Right lobe of liver (tissue), 6 donors: ENCODE data around the gene PLXNC1. TPM values are rescaled to one million over a fixed set of nuclear protein-coding genes. Genes with fewer than 3 reads are reported as not detected.

Experiments
- ATAC-seq, 4 donors: fragments of 200-7000 bp; cut with Tn5 transposase; one replicate each; pipeline ENCODE4 v1.9.1; 2020; ENCODE audit warnings: mild to moderate bottlenecking in 4 of 4, moderate library complexity in 4 of 4
- DNase-seq, 3 donors: peaks; one replicate each; pipeline ENCODE4 v3.0.0-alpha.2; 2020
- H3K27ac ChIP-seq, 3 donors: fragments of 200-600 bp; one replicate each; pipeline ENCODE4 v1.8.0; 2022
- H3K27me3 ChIP-seq, 2 donors: fragments of 200-600 bp; one replicate each; pipeline ENCODE4 v1.8.0; 2022
- H3K36me3 ChIP-seq, 4 donors: fragments of 200-600 bp; sonication (generic) in 1 of 4; one replicate each; pipeline versions ENCODE4 v1.5.1 to v1.8.0; 2017 to 2022; ENCODE audit warnings: control low read depth in 1 of 4
- H3K4me1 ChIP-seq, 4 donors: fragments of 200-600 bp; sonication (generic) in 1 of 4; one replicate each; pipeline versions ENCODE4 v1.5.1 to v1.8.0; 2017 to 2022; ENCODE audit warnings: control low read depth in 1 of 4
- H3K4me3 ChIP-seq, 3 donors: fragments of 200-600 bp; one replicate each; pipeline ENCODE4 v1.8.0; 2022
- H3K9me3 ChIP-seq, 4 donors: fragments of 200-600 bp; sonication (generic) in 1 of 4; one replicate each; pipeline versions ENCODE4 v1.5.1 to v1.8.0; 2017 to 2022; ENCODE audit warnings: control low read depth in 1 of 4
- POLR2A ChIP-seq: fragments of 450-650 bp; IDR thresholded peaks from one replicate; pipeline ENCODE4 v1.6.1; 2017; ENCODE audit warnings: antibody characterized with exemption, mild to moderate bottlenecking
- WGBS: methylation state at CpG from one replicate; pipeline ENCODE4 v1.1.6; 2018; ENCODE audit warnings: low coverage, low lambda C conversion rate; ENCODE audit not compliant: insufficient coverage; ENCODE audit errors: missing lambda C conversion rate; 5-methylcytosine and 5-hydroxymethylcytosine counted together
- intact Hi-C, 2 donors: fragments of 100-400 bp; cut with DNase I; formaldehyde crosslinking; loops; one replicate each; pipeline versions ENCODE4 v1.11.2 to v1.14.1; 2022
- total RNA-seq, 6 experiments: library from RNA; depleted of rRNA in 2 of 6; stranded (reverse); fragments of >200 nt in 2 of 6; fragmentation: NEBNext Ultra II Directional in 3 of 6; extraction: Animal tissue kit (Norgen Biotek cat#: 25700) in 3 of 6; gene quantifications; one replicate each; pipeline versions ENCODE4 v1.1.0 to v1.2.4, GENCODE V29; 2016 to 2023
- TF ChIP-seq, protein P1 (sequence below), 4 donors: fragments of 200-600 bp in 3 of 4; fragments of 450-650 bp in 1 of 4; IDR thresholded peaks; one replicate each; pipeline versions ENCODE4 v1.5.1 to v1.8.0; 2016 to 2022; ENCODE audit warnings: antibody characterized with exemption in 4 of 4, mild to moderate bottlenecking in 2 of 4
- donor health status: DM: no; HTN: yes; CAD: no.
- donor health status: DM: no; HTN: no; CAD: no.
- donor health status: DM: no; HTN: no; CAD: no.
- donor health status: DM: no; HTN: yes; CAD: no.
- donor health status: DM: no; HTN: yes; CAD: no.

The PLXNC1 gene
- total RNA-seq, 6 experiments from 2014 or later: 1.6 to 7.0 (median 3.5) TPM

GRCh38 chr12:94336211-94336925, 188.0 kb downstream of the PLXNC1 start:
- no peaks in the 10 kb centered on the region for H3K27me3 ChIP-seq
- H3K36me3 ChIP-seq: no peaks in the 10 kb centered on the region
- no peaks in the 10 kb centered on the region for H3K9me3 ChIP-seq
- no peak overlapping the region for H3K27ac ChIP-seq
- intact Hi-C loops: no loop called here
- no peaks in the 10 kb centered on the region for H3K4me1 ChIP-seq
- ATAC-seq (no peak), DNase-seq (no peak)
- H3K4me3 ChIP-seq: no peak overlapping the region
- 47% methylated on average over 5 of the region's 5 CpGs for WGBS
- no peak for TF ChIP-seq POLR2A
- TF ChIP-seq, protein P1, sequence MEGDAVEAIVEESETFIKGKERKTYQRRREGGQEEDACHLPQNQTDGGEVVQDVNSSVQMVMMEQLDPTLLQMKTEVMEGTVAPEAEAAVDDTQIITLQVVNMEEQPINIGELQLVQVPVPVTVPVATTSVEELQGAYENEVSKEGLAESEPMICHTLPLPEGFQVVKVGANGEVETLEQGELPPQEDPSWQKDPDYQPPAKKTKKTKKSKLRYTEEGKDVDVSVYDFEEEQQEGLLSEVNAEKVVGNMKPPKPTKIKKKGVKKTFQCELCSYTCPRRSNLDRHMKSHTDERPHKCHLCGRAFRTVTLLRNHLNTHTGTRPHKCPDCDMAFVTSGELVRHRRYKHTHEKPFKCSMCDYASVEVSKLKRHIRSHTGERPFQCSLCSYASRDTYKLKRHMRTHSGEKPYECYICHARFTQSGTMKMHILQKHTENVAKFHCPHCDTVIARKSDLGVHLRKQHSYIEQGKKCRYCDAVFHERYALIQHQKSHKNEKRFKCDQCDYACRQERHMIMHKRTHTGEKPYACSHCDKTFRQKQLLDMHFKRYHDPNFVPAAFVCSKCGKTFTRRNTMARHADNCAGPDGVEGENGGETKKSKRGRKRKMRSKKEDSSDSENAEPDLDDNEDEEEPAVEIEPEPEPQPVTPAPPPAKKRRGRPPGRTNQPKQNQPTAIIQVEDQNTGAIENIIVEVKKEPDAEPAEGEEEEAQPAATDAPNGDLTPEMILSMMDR (IDR thresholded peaks at IDR 0.05): no peak

DNA sequence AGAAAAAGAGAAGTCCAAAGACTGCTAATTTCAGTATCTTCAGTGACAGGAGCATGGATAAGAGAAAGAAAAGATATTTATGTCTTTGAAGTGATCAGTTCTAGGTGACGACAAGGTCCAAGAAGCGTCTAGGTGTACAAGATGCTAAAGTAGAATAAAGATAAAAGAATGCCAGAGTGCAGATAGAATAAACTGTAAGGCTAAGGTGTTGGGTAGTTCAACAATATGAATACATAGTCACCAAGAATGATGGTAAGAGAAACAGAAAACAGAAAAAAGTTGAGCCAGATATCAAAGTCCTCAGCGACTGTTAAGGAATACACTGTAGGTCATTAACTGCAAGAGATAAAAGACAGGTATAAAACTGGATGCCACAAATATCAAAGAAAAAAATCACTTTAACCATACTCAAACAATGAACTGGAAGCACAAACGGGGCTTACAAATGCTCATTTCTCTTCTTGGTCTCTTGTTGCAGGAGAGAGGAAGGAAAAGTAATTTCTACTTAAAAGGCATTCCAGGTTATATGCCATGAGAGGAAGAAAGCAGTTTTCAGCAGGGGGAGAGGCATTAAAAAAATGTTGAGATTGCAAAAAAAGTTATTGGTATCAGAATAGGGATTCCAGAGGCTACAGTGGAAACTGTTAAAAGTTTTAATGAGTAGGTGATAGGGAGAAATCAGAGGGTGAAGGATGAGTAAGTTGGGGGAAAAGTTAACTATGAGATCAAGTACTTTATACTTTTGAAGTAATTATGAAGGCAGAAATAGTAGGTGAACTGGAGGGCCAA, 189.8 kb downstream of the PLXNC1 start:
- no peak for DNase-seq
- 86% methylated on average over 4 of the region's 4 CpGs for WGBS
- Histone ChIP-seq H3K27me3 (no peaks in the 10 kb centered on the region), H3K9me3 (no peaks in the 10 kb centered on the region), H3K4me3 (no peak overlapping the region), H3K27ac (no peak overlapping the region), H3K4me1 (no peaks in the 10 kb centered on the region), H3K36me3 (no peaks in the 10 kb centered on the region)
- TF ChIP-seq, protein P1 (IDR thresholded peaks at IDR 0.05): no peak
- no peak for TF ChIP-seq POLR2A
- ATAC-seq: no peak
- intact Hi-C loops: no loop called here

GRCh38 chr12:94340573-94340972, 192.2 kb downstream of the PLXNC1 start:
- intact Hi-C loops: no loop called here
- H3K4me1 ChIP-seq: no peaks in the 10 kb centered on the region
- 66% methylated on average over 4 of the region's 6 CpGs for WGBS
- no peak for TF ChIP-seq POLR2A
- TF ChIP-seq, protein P1 (IDR thresholded peaks at IDR 0.05): no peak
- no peaks in the 10 kb centered on the region for H3K9me3 ChIP-seq
- no peak overlapping the region for H3K4me3 ChIP-seq
- H3K27me3 ChIP-seq: no peaks in the 10 kb centered on the region
- no peak overlapping the region for H3K27ac ChIP-seq
- H3K36me3 ChIP-seq: no peaks in the 10 kb centered on the region
- DNase-seq (no peak), ATAC-seq (peak in 1 of 4 donors; percentile 35)

- intact Hi-C loops: no loop called here
- no peaks in the 10 kb centered on the region for H3K4me1 ChIP-seq
- ATAC-seq: no peak
- peaks cover 0 to 18% (median 10%) of the 10 kb centered on the region in 4 donors for H3K9me3 ChIP-seq
- TF ChIP-seq, protein P1 (IDR thresholded peaks at IDR 0.05): no peak
- no peak for TF ChIP-seq POLR2A
- H3K27me3 ChIP-seq: no peaks in the 10 kb centered on the region
- H3K27ac ChIP-seq: no peak overlapping the region
- no peak overlapping the region for H3K4me3 ChIP-seq
- no peaks in the 10 kb centered on the region for H3K36me3 ChIP-seq
- WGBS: 80% methylated on average over 1 of the region's 1 CpG
- DNase-seq: no peak
Observed at GRCh38 chr12:94353130-94353529, 204.8 kb downstream of the PLXNC1 start.
